Measurements from ENCODE around the gene PFKL. TPM values are rescaled to one million over a fixed set of nuclear protein-coding genes. Genes with fewer than 3 reads are reported as not detected.

PFKL gene
- total and polyA plus RNA-seq, 2 experiments from 2014 or later = 40.3 to 106 TPM

DNA sequence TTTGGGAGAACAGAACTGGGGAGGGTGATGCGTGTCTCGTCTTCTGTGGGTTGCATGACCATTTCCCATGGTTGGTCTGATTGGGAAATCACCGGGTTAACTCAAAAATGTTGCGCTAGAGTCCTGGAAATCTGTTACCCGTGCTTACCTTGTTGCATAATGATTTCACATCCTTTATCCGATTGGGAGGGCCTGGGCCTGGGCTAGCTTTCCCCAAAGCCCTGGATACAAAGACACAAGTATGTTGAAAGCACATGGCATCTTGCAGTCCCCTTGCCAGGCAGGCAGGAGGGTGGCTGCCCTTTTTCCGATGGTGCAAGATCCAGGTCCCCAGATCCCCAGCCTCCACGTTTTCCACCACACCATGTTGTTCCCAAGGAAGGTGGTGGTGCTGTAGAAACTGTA lies 54.1 kb downstream of the PFKL start:
- no peak for TF ChIP-seq STAT1 (IDR thresholded peaks at IDR 0.05; ENCODE audit: unreplicated experiment)
- no peak for TF ChIP-seq NANOG (IDR thresholded peaks at IDR 0.05; ENCODE audit: borderline replicate concordance)
- no peak for TF ChIP-seq POLR2AphosphoS5 (IDR thresholded peaks at IDR 0.05; ENCODE audit: low read depth)
- TF ChIP-seq ZNF331 (CRISPR knock-in tag; IDR thresholded peaks at IDR 0.05; ENCODE audit: low read depth) = no peak
- no peak for TF ChIP-seq ZNF114 (CRISPR knock-in tag; IDR thresholded peaks at IDR 0.05)
- no peak for TF ChIP-seq CTCF (conservative IDR thresholded peaks at IDR 0.05; ENCODE audit: low read depth in 2 of 2)
- no peak for TF ChIP-seq EZH2 (IDR thresholded peaks at IDR 0.05; ENCODE audit: low read depth, unreplicated experiment)
- TF ChIP-seq, protein P1, sequence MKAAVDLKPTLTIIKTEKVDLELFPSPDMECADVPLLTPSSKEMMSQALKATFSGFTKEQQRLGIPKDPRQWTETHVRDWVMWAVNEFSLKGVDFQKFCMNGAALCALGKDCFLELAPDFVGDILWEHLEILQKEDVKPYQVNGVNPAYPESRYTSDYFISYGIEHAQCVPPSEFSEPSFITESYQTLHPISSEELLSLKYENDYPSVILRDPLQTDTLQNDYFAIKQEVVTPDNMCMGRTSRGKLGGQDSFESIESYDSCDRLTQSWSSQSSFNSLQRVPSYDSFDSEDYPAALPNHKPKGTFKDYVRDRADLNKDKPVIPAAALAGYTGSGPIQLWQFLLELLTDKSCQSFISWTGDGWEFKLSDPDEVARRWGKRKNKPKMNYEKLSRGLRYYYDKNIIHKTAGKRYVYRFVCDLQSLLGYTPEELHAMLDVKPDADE (IDR thresholded peaks at IDR 0.05) = no peak
- TF ChIP-seq, protein P2, sequence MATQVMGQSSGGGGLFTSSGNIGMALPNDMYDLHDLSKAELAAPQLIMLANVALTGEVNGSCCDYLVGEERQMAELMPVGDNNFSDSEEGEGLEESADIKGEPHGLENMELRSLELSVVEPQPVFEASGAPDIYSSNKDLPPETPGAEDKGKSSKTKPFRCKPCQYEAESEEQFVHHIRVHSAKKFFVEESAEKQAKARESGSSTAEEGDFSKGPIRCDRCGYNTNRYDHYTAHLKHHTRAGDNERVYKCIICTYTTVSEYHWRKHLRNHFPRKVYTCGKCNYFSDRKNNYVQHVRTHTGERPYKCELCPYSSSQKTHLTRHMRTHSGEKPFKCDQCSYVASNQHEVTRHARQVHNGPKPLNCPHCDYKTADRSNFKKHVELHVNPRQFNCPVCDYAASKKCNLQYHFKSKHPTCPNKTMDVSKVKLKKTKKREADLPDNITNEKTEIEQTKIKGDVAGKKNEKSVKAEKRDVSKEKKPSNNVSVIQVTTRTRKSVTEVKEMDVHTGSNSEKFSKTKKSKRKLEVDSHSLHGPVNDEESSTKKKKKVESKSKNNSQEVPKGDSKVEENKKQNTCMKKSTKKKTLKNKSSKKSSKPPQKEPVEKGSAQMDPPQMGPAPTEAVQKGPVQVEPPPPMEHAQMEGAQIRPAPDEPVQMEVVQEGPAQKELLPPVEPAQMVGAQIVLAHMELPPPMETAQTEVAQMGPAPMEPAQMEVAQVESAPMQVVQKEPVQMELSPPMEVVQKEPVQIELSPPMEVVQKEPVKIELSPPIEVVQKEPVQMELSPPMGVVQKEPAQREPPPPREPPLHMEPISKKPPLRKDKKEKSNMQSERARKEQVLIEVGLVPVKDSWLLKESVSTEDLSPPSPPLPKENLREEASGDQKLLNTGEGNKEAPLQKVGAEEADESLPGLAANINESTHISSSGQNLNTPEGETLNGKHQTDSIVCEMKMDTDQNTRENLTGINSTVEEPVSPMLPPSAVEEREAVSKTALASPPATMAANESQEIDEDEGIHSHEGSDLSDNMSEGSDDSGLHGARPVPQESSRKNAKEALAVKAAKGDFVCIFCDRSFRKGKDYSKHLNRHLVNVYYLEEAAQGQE (IDR thresholded peaks at IDR 0.05; ENCODE audit: unreplicated experiment) = no peak
- no peak for TF ChIP-seq EZH2phosphoT487 (IDR thresholded peaks at IDR 0.05; ENCODE audit: unreplicated experiment)
- TF ChIP-seq, protein P3, sequence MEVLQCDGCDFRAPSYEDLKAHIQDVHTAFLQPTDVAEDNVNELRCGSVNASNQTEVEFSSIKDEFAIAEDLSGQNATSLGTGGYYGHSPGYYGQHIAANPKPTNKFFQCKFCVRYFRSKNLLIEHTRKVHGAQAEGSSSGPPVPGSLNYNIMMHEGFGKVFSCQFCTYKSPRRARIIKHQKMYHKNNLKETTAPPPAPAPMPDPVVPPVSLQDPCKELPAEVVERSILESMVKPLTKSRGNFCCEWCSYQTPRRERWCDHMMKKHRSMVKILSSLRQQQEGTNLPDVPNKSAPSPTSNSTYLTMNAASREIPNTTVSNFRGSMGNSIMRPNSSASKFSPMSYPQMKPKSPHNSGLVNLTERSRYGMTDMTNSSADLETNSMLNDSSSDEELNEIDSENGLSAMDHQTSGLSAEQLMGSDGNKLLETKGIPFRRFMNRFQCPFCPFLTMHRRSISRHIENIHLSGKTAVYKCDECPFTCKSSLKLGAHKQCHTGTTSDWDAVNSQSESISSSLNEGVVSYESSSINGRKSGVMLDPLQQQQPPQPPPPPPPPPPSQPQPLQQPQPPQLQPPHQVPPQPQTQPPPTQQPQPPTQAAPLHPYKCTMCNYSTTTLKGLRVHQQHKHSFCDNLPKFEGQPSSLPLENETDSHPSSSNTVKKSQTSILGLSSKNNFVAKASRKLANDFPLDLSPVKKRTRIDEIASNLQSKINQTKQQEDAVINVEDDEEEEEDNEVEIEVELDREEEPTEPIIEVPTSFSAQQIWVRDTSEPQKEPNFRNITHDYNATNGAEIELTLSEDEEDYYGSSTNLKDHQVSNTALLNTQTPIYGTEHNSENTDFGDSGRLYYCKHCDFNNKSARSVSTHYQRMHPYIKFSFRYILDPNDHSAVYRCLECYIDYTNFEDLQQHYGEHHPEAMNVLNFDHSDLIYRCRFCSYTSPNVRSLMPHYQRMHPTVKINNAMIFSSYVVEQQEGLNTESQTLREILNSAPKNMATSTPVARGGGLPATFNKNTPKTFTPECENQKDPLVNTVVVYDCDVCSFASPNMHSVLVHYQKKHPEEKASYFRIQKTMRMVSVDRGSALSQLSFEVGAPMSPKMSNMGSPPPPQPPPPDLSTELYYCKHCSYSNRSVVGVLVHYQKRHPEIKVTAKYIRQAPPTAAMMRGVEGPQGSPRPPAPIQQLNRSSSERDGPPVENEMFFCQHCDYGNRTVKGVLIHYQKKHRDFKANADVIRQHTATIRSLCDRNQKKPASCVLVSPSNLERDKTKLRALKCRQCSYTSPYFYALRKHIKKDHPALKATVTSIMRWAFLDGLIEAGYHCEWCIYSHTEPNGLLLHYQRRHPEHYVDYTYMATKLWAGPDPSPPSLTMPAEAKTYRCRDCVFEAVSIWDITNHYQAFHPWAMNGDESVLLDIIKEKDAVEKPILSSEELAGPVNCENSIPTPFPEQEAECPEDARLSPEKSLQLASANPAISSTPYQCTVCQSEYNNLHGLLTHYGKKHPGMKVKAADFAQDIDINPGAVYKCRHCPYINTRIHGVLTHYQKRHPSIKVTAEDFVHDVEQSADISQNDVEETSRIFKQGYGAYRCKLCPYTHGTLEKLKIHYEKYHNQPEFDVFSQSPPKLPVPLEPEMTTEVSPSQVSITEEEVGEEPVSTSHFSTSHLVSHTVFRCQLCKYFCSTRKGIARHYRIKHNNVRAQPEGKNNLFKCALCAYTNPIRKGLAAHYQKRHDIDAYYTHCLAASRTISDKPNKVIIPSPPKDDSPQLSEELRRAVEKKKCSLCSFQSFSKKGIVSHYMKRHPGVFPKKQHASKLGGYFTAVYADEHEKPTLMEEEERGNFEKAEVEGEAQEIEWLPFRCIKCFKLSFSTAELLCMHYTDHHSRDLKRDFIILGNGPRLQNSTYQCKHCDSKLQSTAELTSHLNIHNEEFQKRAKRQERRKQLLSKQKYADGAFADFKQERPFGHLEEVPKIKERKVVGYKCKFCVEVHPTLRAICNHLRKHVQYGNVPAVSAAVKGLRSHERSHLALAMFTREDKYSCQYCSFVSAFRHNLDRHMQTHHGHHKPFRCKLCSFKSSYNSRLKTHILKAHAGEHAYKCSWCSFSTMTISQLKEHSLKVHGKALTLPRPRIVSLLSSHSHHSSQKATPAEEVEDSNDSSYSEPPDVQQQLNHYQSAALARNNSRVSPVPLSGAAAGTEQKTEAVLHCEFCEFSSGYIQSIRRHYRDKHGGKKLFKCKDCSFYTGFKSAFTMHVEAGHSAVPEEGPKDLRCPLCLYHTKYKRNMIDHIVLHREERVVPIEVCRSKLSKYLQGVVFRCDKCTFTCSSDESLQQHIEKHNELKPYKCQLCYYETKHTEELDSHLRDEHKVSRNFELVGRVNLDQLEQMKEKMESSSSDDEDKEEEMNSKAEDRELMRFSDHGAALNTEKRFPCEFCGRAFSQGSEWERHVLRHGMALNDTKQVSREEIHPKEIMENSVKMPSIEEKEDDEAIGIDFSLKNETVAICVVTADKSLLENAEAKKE (CRISPR knock-in tag; IDR thresholded peaks at IDR 0.05) = no peak
- TF ChIP-seq CREB1 (CRISPR knock-in tag; IDR thresholded peaks at IDR 0.05; ENCODE audit: low read depth) = no peak
- Histone ChIP-seq H3K4me2 (no peak overlapping the region), H3K36me3 (ENCODE audit: insufficient read depth) (no peaks in the 10 kb centered on the region), H3K27ac (ENCODE audit: low read depth) (no peak overlapping the region), H3K4me1 (ENCODE audit: insufficient read depth) (no peaks in the 10 kb centered on the region; the same call in 1 of the 2 replicates), H3K4me3 (no peak overlapping the region), H3F3A (replicated peaks; ENCODE audit: low read depth) (no peaks in the 10 kb centered on the region), H3K9me2 (ENCODE audit: insufficient read depth) (no peaks in the 10 kb centered on the region), H3K27me3 (ENCODE audit: insufficient read depth) (peaks cover 29% of the 10 kb centered on the region), H4K20me1 (replicated peaks; ENCODE audit: insufficient read depth) (no peaks in the 10 kb centered on the region), H2AFZ (no peak overlapping the region), H3K79me2 (replicated peaks; ENCODE audit: insufficient read depth) (no peaks in the 10 kb centered on the region)
- Mint-ChIP-seq H3K27me3 (ENCODE audit: insufficient read depth, low read depth, poor library complexity) (peaks cover 31% of the 10 kb centered on the region), H3K36me3 (ENCODE audit: low read depth) (no peaks in the 10 kb centered on the region), H3K4me1 (no peaks in the 10 kb centered on the region), H3K27ac (no peak overlapping the region), H3K9me3 (no peaks in the 10 kb centered on the region; the same call in 2 of the 3 replicates), H3K4me3 (no peak overlapping the region)
- DNase-seq (ENCODE audit: low spot score) (no peak), ATAC-seq (no peak)
